Measurements from ENCODE around the gene TSSK2.

The TSSK2 gene

GRCh38 chr22:19122752-19123492, 8.2 kb upstream of the TSSK2 start:
- in situ Hi-C loops (cut with MboI; ENCODE audit: low sequenced_read_pairs) = no loop called here

GRCh38 chr22:19123936-19124335, 7.2 kb upstream of the TSSK2 start:
- in situ Hi-C loops (cut with MboI; ENCODE audit: low sequenced_read_pairs) = no loop called here

- in situ Hi-C loops (cut with MboI; ENCODE audit: low sequenced_read_pairs) = no loop called here
Observed at GRCh38 chr22:19124377-19124776, 6.7 kb upstream of the TSSK2 start.

GRCh38 chr22:19125011-19125410, 6.1 kb upstream of the TSSK2 start:
- in situ Hi-C loops (cut with MboI; ENCODE audit: low sequenced_read_pairs) = no loop called here

- in situ Hi-C loops (cut with MboI; ENCODE audit: low sequenced_read_pairs) = no loop called here
Observed at GRCh38 chr22:19125474-19126308, 5.4 kb upstream of the TSSK2 start.

GRCh38 chr22:19126309-19127273, 4.5 kb upstream of the TSSK2 start:
- in situ Hi-C loops (cut with MboI; ENCODE audit: low sequenced_read_pairs) = no loop called here

- in situ Hi-C loops (cut with MboI; ENCODE audit: low sequenced_read_pairs) = no loop called here
Observed at GRCh38 chr22:19127329-19128008, 3.6 kb upstream of the TSSK2 start.

- in situ Hi-C loops (cut with MboI; ENCODE audit: low sequenced_read_pairs) = no loop called here
Observed at GRCh38 chr22:19128009-19128401, 3.1 kb upstream of the TSSK2 start.

GRCh38 chr22:19128946-19129727, 2.0 kb upstream of the TSSK2 start:
- in situ Hi-C loops (cut with MboI; ENCODE audit: low sequenced_read_pairs) = no loop called here

- in situ Hi-C loops (cut with MboI; ENCODE audit: low sequenced_read_pairs) = no loop called here
Observed at GRCh38 chr22:19129871-19130270, 1.2 kb upstream of the TSSK2 start.

GRCh38 chr22:19131685-19132015, 542 bp downstream of the TSSK2 start:
- in situ Hi-C loops (cut with MboI; ENCODE audit: low sequenced_read_pairs) = no loop called here

- in situ Hi-C loops (cut with MboI; ENCODE audit: low sequenced_read_pairs) = no loop called here
Observed at GRCh38 chr22:19132153-19132552, 1.0 kb downstream of the TSSK2 start.

GRCh38 chr22:19132693-19133400, 1.7 kb downstream of the TSSK2 start:
- in situ Hi-C loops (cut with MboI; ENCODE audit: low sequenced_read_pairs) = no loop called here

GRCh38 chr22:19133561-19133960, 2.5 kb downstream of the TSSK2 start:
- in situ Hi-C loops (cut with MboI; ENCODE audit: low sequenced_read_pairs) = no loop called here

- in situ Hi-C loops (cut with MboI; ENCODE audit: low sequenced_read_pairs) = no loop called here
Observed at GRCh38 chr22:19134176-19134831, 3.2 kb downstream of the TSSK2 start.

GRCh38 chr22:19134874-19135273, 3.8 kb downstream of the TSSK2 start:
- in situ Hi-C loops (cut with MboI; ENCODE audit: low sequenced_read_pairs) = no loop called here

GRCh38 chr22:19136915-19137314, 5.8 kb downstream of the TSSK2 start:
- in situ Hi-C loops (cut with MboI; ENCODE audit: low sequenced_read_pairs) = no loop called here

GRCh38 chr22:19137384-19138216, 6.5 kb downstream of the TSSK2 start:
- in situ Hi-C loops (cut with MboI; ENCODE audit: low sequenced_read_pairs) = no loop called here

All from hTERT RPE-1 (cell line).